Measurements from ENCODE around the gene GPR161.
"Not testable (repeated sequence)": the region's sequence is repeated elsewhere in the genome, so short reads cannot be mapped to it uniquely, and the experiment has no call there.

Gene GPR161

DNA sequence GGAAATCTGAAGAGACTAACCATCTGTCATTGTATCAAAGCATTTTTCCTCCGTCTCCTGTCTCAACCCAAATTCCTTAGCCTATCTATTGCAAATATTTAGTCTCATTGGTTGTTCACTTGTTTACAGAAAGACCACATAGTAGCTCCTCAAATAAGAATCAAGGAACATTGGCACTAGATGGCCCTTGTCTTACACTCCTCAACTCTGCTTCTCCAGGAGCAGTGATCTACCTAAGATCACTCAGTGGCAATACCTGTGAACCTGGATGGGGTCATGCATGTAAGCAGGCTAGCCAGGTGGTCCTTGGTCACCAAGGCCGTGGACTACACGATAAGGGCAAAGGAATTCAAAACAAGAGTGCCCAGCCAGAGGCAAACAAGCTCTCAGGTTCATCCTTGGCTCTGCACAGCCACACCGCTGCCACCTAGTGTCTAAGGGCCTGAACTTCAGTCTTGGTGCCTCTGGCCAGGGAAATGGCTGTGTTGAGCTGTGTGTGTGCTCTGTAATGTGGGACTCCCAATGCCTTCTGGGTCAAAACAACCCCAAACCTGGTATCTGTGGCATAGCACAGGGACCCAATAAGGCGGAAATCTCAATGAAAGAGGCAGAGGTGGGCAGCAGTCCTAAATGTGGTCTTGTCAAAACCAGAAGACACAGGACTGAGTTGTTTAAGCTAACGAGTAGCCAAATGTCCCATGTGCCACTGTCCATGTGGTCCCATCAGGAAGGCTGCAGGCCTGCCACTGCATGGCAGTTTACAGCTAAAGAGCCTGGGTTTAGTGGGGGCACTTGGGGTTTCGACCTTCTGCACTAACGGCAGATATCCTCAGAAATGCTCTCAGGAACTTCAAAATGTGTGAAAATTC is 54.5 kb downstream of the GPR161 start:
- Histone ChIP-seq H3K9me3 (ENCODE audit: control insufficient read depth, low read depth, low read length) (no peaks in the 10 kb centered on the region), H3K9ac (ENCODE audit: low read length) (no peak overlapping the region), H3K36me3 (ENCODE audit: control insufficient read depth, low read depth, low read length) (peaks cover 2% of the 10 kb centered on the region), H3K27me3 (ENCODE audit: control insufficient read depth, insufficient read depth, low read length) (no peaks in the 10 kb centered on the region), H3K4me3 (ENCODE audit: low read length) (no peak overlapping the region), H3K4me1 (ENCODE audit: control insufficient read depth, low read depth, low read length) (no peaks in the 10 kb centered on the region), H3K27ac (ENCODE audit: low read length) (no peak overlapping the region)

- no peak overlapping the region for H3K27ac ChIP-seq (ENCODE audit: low read length)
- H3K4me1 ChIP-seq (ENCODE audit: control insufficient read depth, low read depth, low read length) = no peaks in the 10 kb centered on the region
- H3K4me3 ChIP-seq (ENCODE audit: low read length) = no peak overlapping the region
- no peak overlapping the region for H3K9ac ChIP-seq (ENCODE audit: low read length)
- peaks cover 6% of the 10 kb centered on the region for H3K36me3 ChIP-seq (ENCODE audit: control insufficient read depth, low read depth, low read length)
- H3K9me3 ChIP-seq (ENCODE audit: control insufficient read depth, low read depth, low read length) = no peaks in the 10 kb centered on the region
- H3K27me3 ChIP-seq (ENCODE audit: control insufficient read depth, insufficient read depth, low read length) = no peaks in the 10 kb centered on the region
Observed at GRCh38 chr1:168081373-168082007, 55.2 kb downstream of the GPR161 start.

GRCh38 chr1:168079761-168080160 is 57.0 kb downstream of the GPR161 start:
- no peaks in the 10 kb centered on the region for H3K4me1 ChIP-seq (ENCODE audit: control insufficient read depth, low read depth, low read length)
- H3K27ac ChIP-seq (ENCODE audit: low read length) = no peak overlapping the region
- no peaks in the 10 kb centered on the region for H3K27me3 ChIP-seq (ENCODE audit: control insufficient read depth, insufficient read depth, low read length)
- no peak overlapping the region for H3K4me3 ChIP-seq (ENCODE audit: low read length)
- H3K36me3 ChIP-seq (ENCODE audit: control insufficient read depth, low read depth, low read length) = peaks cover 15% of the 10 kb centered on the region
- no peak overlapping the region for H3K9ac ChIP-seq (ENCODE audit: low read length)
- no peaks in the 10 kb centered on the region for H3K9me3 ChIP-seq (ENCODE audit: control insufficient read depth, low read depth, low read length)

DNA sequence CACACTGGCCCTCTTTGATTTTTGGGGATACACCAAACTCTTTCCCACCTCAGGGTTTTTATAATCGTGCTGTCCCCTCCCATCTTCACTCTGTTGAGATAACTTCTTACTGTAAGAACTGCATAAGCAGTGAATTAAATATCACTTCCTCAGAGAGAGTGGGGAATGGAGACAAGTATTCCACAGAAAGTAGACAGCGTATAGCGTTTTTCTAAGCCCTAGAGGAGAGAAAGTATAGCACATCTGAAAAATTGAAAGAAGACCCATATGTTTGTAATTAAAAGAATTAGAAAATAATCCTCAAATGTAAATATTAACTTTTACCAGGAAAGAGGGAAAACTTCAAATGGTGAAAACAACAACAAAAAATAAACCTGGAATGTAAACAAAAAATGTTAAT is 67.3 kb downstream of the GPR161 start:
- no peak overlapping the region for H3K27ac ChIP-seq (ENCODE audit: low read length)
- no peaks in the 10 kb centered on the region for H3K4me1 ChIP-seq (ENCODE audit: control insufficient read depth, low read depth, low read length)
- no peak overlapping the region for H3K9ac ChIP-seq (ENCODE audit: low read length)
- H3K4me3 ChIP-seq (ENCODE audit: low read length) = no peak overlapping the region
- no peaks in the 10 kb centered on the region for H3K9me3 ChIP-seq (ENCODE audit: control insufficient read depth, low read depth, low read length)
- H3K27me3 ChIP-seq (ENCODE audit: control insufficient read depth, insufficient read depth, low read length) = no peaks in the 10 kb centered on the region
- H3K36me3 ChIP-seq (ENCODE audit: control insufficient read depth, low read depth, low read length) = peaks cover 33% of the 10 kb centered on the region

- Histone ChIP-seq H3K36me3 (ENCODE audit: control insufficient read depth, low read depth, low read length) (peaks cover 28% of the 10 kb centered on the region), H3K27me3 (ENCODE audit: control insufficient read depth, insufficient read depth, low read length) (no peaks in the 10 kb centered on the region), H3K9ac (ENCODE audit: low read length) (no peak overlapping the region), H3K4me3 (ENCODE audit: low read length) (no peak overlapping the region), H3K4me1 (ENCODE audit: control insufficient read depth, low read depth, low read length) (no peaks in the 10 kb centered on the region), H3K9me3 (ENCODE audit: control insufficient read depth, low read depth, low read length) (no peaks in the 10 kb centered on the region), H3K27ac (ENCODE audit: low read length) (no peak overlapping the region)
Observed at GRCh38 chr1:168065506-168065905, 71.2 kb downstream of the GPR161 start.

DNA sequence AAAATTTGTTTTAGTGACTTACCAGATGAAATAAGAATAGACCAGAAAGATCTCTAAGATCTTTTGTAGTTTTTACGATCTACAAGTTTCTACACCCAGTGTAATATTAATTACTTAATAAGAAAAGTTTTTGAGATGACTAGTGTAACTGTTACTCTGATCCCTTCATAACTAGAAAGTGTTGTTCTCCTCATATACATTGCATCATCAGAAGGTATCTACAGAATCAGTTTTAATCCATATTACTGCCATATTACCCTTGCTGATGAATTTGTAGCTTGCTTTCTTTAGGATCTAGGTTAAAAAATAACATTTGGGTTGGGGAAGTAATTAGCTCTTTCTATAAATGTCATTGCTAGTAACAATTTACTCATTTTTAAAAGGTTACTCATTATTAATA is 72.5 kb downstream of the GPR161 start:
- Histone ChIP-seq H3K27me3 (ENCODE audit: control insufficient read depth, insufficient read depth, low read length) (no peaks in the 10 kb centered on the region), H3K9me3 (ENCODE audit: control insufficient read depth, low read depth, low read length) (no peaks in the 10 kb centered on the region), H3K4me3 (ENCODE audit: low read length) (no peak overlapping the region), H3K4me1 (ENCODE audit: control insufficient read depth, low read depth, low read length) (no peaks in the 10 kb centered on the region), H3K9ac (ENCODE audit: low read length) (no peak overlapping the region), H3K27ac (ENCODE audit: low read length) (no peak overlapping the region), H3K36me3 (ENCODE audit: control insufficient read depth, low read depth, low read length) (peaks cover 20% of the 10 kb centered on the region)

DNA sequence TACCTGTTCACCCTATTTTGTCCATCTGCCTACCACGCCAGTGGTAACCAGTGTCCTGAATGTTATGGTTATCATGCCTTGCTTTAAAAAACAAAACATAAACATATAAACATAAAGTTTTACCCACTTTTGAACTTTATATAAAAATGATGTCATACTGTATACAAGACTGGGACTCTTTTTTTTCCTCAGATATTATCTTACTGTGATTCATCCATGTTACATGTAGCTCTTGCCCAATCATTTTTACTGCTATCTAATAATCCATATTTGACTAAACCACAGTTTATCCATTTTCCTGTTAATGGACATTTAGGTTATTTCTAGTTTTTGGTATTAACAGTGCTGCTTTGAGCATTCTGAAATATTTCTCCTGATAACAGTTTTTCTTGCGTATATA is 78.8 kb downstream of the GPR161 start:
- no peaks in the 10 kb centered on the region for H3K27me3 ChIP-seq (ENCODE audit: control insufficient read depth, insufficient read depth, low read length)
- no peak overlapping the region for H3K9ac ChIP-seq (ENCODE audit: low read length)
- H3K27ac ChIP-seq (ENCODE audit: low read length) = no peak overlapping the region
- no peaks in the 10 kb centered on the region for H3K36me3 ChIP-seq (ENCODE audit: control insufficient read depth, low read depth, low read length)
- no peaks in the 10 kb centered on the region for H3K4me1 ChIP-seq (ENCODE audit: control insufficient read depth, low read depth, low read length)
- no peaks in the 10 kb centered on the region for H3K9me3 ChIP-seq (ENCODE audit: control insufficient read depth, low read depth, low read length)
- no peak overlapping the region for H3K4me3 ChIP-seq (ENCODE audit: low read length)

GRCh38 chr1:168057355-168057754 is 79.4 kb downstream of the GPR161 start:
- no peaks in the 10 kb centered on the region for H3K4me1 ChIP-seq (ENCODE audit: control insufficient read depth, low read depth, low read length)
- H3K9ac ChIP-seq (ENCODE audit: low read length) = no peak overlapping the region
- no peaks in the 10 kb centered on the region for H3K27me3 ChIP-seq (ENCODE audit: control insufficient read depth, insufficient read depth, low read length)
- H3K27ac ChIP-seq (ENCODE audit: low read length) = no peak overlapping the region
- H3K4me3 ChIP-seq (ENCODE audit: low read length) = no peak overlapping the region
- no peaks in the 10 kb centered on the region for H3K36me3 ChIP-seq (ENCODE audit: control insufficient read depth, low read depth, low read length)
- no peaks in the 10 kb centered on the region for H3K9me3 ChIP-seq (ENCODE audit: control insufficient read depth, low read depth, low read length)

GRCh38 chr1:168056152-168056551 is 80.6 kb downstream of the GPR161 start:
- H3K27ac ChIP-seq (ENCODE audit: low read length); H3K4me3 ChIP-seq (ENCODE audit: low read length); H3K27me3 ChIP-seq (ENCODE audit: control insufficient read depth, insufficient read depth, low read length); H3K36me3 ChIP-seq (ENCODE audit: control insufficient read depth, low read depth, low read length); H3K9me3 ChIP-seq (ENCODE audit: control insufficient read depth, low read depth, low read length); H3K9ac ChIP-seq (ENCODE audit: low read length); H3K4me1 ChIP-seq (ENCODE audit: control insufficient read depth, low read depth, low read length): not testable (repeated sequence)

DNA sequence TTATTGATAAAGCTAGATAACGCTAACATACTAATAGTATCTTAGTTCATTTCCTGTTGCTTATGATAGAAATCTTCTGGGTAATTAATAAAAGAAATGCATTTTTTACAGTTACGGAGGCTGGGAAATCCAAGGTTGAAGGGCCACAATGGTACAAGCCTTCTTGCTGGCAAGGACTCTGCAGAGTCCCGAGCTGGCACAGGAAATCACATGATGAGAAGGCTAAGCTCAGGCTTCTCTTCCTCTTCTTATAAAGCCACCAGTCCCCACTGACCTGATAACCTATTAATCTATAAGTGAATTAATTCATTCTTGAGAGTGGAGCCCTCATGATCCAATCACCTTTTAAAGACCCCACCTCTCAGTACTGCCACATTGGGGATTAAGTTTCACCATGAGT is 82.6 kb downstream of the GPR161 start:
- no peak overlapping the region for H3K4me3 ChIP-seq (ENCODE audit: low read length)
- no peaks in the 10 kb centered on the region for H3K27me3 ChIP-seq (ENCODE audit: control insufficient read depth, insufficient read depth, low read length)
- peaks cover 4% of the 10 kb centered on the region for H3K36me3 ChIP-seq (ENCODE audit: control insufficient read depth, low read depth, low read length)
- H3K4me1 ChIP-seq (ENCODE audit: control insufficient read depth, low read depth, low read length) = no peaks in the 10 kb centered on the region
- H3K9me3 ChIP-seq (ENCODE audit: control insufficient read depth, low read depth, low read length) = no peaks in the 10 kb centered on the region
- H3K27ac ChIP-seq (ENCODE audit: low read length) = no peak overlapping the region
- H3K9ac ChIP-seq (ENCODE audit: low read length) = no peak overlapping the region

DNA sequence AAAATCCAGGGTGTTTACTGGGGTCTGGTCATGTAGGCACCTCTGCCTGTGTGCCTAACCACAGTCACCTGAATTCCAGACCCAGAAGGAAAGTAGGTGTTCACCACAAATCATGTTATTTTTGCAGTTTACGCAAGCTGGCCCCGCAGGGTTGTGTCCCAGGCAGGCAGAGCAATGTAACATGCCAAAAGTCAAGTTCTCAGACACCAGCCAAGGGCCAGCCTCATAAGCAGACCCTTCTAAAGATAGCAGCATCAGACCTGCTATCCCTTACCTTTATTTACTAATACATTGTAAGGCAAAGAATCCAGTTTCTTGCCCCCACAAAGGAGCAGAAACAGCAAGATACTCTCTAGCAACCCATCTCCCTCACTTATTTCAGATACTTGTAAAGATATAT is 83.0 kb downstream of the GPR161 start:
- Histone ChIP-seq H3K9ac (ENCODE audit: low read length) (no peak overlapping the region), H3K9me3 (ENCODE audit: control insufficient read depth, low read depth, low read length) (no peaks in the 10 kb centered on the region), H3K27ac (ENCODE audit: low read length) (no peak overlapping the region), H3K36me3 (ENCODE audit: control insufficient read depth, low read depth, low read length) (peaks cover 4% of the 10 kb centered on the region), H3K27me3 (ENCODE audit: control insufficient read depth, insufficient read depth, low read length) (no peaks in the 10 kb centered on the region), H3K4me1 (ENCODE audit: control insufficient read depth, low read depth, low read length) (no peaks in the 10 kb centered on the region), H3K4me3 (ENCODE audit: low read length) (no peak overlapping the region)

DNA sequence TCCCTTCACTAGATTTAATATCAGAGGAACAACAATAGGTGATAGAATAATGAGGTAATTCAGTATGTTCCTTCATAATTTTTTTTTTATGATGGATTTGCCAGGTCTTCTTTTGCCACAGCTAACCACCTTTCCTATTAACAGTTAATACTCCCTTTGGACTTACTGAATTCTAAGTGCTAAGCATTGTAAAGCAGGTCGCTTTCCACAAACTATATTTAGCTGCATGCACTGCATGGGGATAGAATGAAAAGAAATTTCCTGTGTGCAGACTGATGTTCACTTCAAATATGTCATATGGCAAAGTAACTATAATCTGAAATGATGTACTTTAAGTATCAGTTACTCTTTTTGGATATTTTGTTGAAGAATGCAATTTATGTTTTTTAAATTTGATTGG is 85.8 kb downstream of the GPR161 start:
- H3K36me3 ChIP-seq (ENCODE audit: control insufficient read depth, low read depth, low read length) = peaks cover 7% of the 10 kb centered on the region
- H3K4me3 ChIP-seq (ENCODE audit: low read length) = no peak overlapping the region

More for the DNA sequence above, 85.8 kb downstream of the GPR161 start:
- Histone ChIP-seq H3K9me3 (ENCODE audit: control insufficient read depth, low read depth, low read length) (no peaks in the 10 kb centered on the region), H3K4me1 (ENCODE audit: control insufficient read depth, low read depth, low read length) (no peaks in the 10 kb centered on the region), H3K27ac (ENCODE audit: low read length) (no peak overlapping the region), H3K27me3 (ENCODE audit: control insufficient read depth, insufficient read depth, low read length) (no peaks in the 10 kb centered on the region), H3K9ac (ENCODE audit: low read length) (no peak overlapping the region)
